Activated gamma-delta T cell (primary cell): Measurements from ENCODE around the gene ZNF76.

Experiments used
- DNase-seq: peaks from one replicate; lab custom pipeline; 2025; lab: John Stamatoyannopoulos, UW
- total RNA-seq, 2 donors: gene quantifications; one replicate each; lab custom pipeline; 2026; lab: John Stamatoyannopoulos, UW

The ZNF76 gene
- total RNA-seq: 59.1 to 61.3 reads per million in 2 donors

GRCh38 chr6:35259194-35259947 is at the start of gene ZNF76:
ZNF76 (plus strand) TSS chr6:35259735; CDS start chr6:35281152, 21,417 bp downstream.
- DNase-seq: peak; percentile 89

GRCh38 chr6:35213298-35213791 is 46.2 kb upstream of the ZNF76 start:
- DNase-seq: no peak

- no peak for DNase-seq
Measured at GRCh38 chr6:35213824-35214756, 45.4 kb upstream of the ZNF76 start, which contains the start of gene SCUBE3. SCUBE3 (plus strand) TSS chr6:35213956; CDS start chr6:35214419, 463 bp downstream.

GRCh38 chr6:35214869-35215664 is 44.5 kb upstream of the ZNF76 start:
- no peak for DNase-seq

DNA sequence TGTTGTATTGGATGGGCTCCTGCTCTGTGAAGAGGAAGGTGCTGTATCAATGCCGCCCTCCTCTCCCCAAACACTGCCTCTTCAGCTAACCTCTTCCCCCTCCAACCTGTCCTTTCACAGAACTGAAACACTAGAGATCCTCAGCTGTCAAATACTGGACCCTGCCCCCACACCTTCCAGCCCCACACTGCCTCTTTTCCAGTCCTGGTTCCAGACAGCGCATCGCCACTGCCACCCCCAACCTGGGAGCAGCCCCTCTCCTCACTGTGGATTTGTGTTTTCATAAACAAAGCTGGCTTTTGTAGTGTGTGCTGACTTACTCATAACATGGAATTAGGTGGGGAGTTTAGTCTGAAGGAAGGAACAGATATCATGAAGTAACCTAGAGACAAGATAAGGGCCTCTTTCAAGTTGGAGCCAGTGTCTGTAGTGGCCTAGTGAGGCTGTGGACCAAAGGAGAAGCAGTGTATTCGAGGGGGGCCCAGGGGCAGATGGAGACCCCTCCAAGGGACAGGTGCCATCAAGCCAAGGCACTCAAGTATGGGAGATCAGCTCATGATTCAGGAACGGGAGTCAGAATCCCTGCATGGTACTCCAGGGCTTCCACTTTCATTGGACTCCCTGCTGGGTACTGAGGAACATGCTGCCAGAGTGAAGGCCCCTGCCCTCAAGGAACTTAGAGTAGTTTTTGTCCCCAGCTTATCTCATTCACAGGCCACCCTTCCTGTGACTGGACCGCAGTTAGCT is 43.7 kb upstream of the ZNF76 start:
- DNase-seq: no peak

DNA sequence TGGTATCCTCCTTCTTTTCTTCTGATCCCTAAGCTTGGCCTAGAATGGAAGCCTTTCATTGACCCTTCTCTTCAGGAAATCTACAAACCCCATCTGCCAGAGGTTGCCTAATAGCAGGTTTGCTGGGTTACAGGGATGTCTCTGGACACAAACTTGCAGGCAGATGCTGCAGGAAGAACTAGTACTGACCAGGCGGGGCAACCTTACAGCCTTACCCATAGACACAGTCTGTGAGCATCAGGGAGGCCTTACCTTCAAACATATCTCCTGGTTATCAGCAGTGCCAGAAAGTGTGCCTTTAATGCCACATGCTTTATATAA is 43.2 kb upstream of the ZNF76 start:
- no peak for DNase-seq

DNA sequence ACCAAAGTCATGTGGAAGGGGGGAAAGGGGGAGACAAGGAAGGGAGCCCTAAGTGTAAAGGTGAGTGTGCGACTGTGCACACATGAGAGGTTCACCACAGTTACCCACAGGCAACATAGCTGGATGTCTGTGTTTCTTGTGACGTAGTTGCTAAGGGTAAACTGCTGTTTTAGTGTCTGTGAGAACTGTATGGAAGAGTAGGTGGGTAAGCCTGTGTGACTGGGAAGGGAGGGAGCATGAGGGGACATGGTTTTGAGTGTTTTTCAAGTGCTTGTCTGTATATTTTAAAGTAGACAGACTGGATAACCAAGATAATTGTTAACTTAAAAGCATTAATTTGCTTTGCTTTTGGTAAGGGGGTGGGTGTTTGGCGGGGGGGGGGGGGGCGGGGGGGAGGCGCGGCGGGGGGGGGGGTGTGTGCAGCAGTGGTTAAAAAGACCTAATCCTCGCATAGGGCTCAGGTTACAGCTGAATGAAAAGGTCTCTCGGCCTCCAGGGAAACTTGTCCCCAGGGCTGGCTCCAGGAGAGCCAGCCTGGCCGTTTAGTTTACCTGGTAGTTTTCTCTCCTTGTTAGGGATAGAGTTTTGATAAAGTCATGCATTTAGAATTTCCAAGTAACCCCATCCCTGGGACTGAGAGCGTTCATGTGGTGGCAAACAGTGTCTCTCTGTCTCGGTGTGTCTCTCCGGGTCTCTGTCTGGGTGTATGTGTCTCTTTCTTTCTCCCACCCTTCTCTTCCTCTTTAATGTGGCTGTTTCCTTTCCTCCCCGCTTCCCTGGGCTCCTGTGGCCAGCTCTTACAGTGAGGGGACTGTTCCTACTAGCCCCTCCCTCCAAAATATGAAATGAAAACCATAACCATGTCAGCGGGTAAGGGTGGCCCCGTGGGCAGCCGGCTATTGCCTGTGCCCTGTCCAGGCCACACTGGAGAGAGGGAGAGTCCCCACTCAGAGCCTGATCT is 42.4 kb upstream of the ZNF76 start:
- no peak for DNase-seq

DNA sequence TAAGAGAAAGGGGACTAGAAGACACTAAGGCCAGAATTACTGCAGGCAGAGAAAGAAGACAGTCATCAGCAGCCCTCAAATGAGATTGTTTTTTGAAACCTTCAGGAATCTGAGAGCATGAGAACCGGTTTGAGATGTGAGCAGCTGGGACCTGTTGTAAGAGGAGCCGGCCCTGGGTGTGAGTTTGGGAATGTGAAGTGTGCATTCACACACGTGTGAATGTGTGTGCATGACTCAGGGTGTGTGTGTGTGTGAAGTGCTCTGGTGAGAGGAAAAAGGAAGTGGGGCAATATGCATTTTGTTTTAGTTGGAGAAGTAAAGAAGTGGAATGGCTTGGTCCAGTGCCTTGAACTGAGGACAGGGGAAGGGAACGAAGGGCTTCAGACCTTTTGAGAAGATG is 41.5 kb upstream of the ZNF76 start:
- DNase-seq: no peak

DNA sequence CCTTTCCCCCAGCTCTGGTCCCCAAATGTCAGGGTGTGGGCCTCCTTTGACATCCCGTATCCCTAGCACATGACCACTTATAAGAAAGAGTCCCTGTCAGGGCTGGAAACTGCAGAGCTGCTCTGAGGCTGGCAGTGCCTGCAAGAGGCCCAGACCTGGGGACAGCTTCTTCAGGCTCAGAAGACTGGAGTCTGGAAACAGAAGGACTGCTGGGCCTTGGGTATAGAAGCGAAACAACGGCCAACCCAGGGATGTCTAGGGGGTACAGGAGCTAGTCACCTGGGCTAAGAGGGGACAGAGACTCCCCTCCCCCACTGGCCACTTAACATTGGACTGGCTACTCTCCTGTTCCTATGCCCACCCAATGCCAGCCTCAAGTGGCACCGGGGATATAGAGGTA is 41.1 kb upstream of the ZNF76 start:
- no peak for DNase-seq

GRCh38 chr6:35219683-35220326 is 39.7 kb upstream of the ZNF76 start:
- no peak for DNase-seq

- DNase-seq: no peak
Measured at GRCh38 chr6:35220711-35221110, 38.8 kb upstream of the ZNF76 start.

DNA sequence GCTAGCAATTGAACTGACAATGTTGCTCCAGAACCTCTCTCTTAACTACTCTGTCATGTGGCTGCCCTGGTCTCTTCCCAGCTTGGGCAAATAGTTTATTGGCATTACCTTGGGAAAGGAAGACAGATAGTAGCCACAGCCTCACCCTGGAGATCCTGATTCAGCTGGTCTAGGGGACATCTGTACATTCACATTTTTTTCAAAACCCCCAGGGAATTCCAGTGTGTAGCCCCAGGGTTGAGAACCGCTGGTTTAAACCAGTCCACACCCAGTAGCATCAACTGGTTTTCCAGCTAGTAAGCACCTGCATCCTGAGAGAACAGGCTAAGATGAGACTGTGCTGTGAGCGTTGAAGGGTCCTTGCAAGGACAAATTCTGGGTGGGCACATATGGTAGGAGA is 36.1 kb upstream of the ZNF76 start:
- DNase-seq: no peak

GRCh38 chr6:35224720-35225119 is 34.8 kb upstream of the ZNF76 start:
- no peak for DNase-seq

DNA sequence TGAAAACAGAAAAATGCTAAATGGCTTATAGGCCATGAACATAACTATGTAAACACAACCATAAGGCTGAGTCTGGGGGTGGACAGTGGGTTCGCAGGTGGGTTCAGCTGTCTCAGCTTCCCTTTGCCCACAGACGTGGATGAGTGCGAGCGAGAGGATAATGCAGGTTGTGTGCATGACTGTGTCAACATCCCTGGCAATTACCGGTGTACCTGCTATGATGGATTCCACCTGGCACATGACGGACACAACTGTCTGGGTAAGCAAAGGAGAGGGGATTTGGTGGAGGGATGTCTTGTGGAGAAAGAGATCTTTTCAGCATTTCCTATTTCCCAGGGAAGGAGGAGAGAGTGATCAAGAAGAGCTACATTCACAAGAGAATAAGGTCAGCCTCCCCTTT is 31.1 kb upstream of the ZNF76 start:
- DNase-seq: no peak

DNA sequence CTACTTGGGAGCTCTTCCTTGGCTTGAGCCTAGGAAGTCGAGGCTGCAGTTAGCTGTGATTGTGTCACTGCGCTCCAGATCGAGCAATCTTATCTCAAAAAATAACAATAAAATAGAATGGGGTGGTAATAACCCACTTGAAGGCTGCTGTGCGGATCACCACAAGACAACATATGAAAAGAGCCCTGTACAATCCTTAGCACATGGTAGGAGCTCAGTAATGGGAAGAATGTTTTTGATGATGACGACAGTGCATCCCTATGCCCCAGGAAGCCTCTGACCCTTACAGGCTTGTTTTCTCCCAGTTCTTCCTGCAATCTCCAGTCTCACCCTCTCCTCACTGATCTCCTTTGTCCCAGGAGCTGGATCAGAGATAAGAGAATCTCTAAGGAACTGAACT is 30.2 kb upstream of the ZNF76 start:
- no peak for DNase-seq

DNA sequence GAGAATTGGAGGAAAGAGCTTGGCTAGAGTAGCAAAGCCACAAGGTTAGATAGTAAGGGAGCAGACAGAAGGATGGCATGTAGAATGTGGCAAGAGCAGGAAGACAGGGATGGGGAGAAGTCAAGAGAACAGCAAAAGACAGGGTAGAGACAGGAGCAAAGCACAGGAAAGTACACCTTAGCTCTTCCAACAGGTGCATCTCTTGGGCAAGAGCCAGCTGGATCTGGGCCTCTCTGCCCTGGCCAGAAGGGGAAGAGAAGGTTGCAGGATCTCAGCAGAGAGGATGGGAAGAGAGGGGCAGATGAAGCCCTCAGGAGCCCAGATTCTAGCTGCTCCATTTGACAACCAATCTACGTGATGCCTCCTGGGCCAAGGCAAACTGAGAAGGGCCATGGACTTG is 29.0 kb upstream of the ZNF76 start:
- DNase-seq: no peak

GRCh38 chr6:35230950-35231349 is 28.6 kb upstream of the ZNF76 start:
- no peak for DNase-seq

DNA sequence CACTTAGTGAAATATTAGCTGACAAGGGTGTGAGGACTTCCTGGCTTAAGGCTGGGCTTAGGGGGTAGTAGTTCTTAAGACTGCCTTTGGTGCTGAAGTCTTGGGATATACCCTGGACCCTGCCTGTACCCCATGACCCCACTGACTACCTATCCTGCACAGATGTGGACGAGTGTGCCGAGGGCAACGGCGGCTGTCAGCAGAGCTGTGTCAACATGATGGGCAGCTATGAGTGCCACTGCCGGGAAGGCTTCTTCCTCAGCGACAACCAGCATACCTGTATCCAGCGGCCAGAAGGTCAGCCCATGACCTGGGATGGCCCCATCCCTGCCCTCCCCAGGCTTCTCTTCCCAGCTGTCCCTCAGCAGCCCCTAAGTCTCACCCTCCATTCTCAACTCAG is 28.0 kb upstream of the ZNF76 start:
- DNase-seq: no peak

GRCh38 chr6:35234901-35235300 is 24.6 kb upstream of the ZNF76 start:
- DNase-seq: no peak

DNA sequence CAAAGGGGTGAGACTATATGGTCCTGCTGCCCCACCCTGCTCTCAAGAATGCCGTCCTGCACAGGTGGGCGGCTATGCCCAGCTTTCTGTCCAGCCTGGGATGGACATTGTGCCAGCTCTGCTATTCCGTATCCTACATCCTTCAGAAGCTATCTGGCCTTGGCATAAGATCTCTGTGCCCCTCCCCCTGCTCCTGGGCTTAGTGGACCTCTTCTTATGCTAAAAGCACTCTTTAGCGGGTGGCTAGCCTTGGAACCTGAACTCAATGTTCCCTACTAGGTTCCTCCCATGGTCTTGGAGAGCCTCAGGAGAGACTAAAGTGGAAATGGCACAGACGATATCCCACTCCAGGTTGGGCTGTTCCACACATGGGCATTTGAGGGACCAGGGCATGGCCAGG is 23.3 kb upstream of the ZNF76 start:
- no peak for DNase-seq
